Activated naive CD4-positive, alpha-beta T cell treated with Interleukin-2 at 50 U/mL for 16 hours (primary cell): ENCODE measurements around the gene VRK3.

Experiments used
- DNase-seq: peaks from one replicate; pipeline ENCODE4 v3.0.0-alpha.2; 2020

The VRK3 gene

DNA sequence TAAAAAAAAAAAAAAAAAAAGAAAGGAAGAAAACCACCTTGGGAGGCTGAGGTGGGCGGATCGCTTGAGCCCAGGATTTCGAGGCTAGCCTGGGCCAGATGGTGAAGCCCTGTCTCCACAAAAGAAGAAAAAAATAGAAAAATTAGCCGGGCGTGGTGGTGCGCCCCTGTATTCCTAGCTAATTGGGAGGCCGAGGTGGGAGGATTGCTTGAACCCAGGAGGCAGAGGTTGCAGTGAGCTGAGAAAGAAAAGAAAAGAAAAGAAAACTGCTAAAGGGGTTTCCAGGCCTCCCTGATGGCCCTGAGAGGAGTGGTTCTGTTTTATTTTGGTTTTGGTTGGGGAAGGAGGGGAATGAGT lies 1.4 kb upstream of the VRK3 start:
- no peak for DNase-seq

DNA sequence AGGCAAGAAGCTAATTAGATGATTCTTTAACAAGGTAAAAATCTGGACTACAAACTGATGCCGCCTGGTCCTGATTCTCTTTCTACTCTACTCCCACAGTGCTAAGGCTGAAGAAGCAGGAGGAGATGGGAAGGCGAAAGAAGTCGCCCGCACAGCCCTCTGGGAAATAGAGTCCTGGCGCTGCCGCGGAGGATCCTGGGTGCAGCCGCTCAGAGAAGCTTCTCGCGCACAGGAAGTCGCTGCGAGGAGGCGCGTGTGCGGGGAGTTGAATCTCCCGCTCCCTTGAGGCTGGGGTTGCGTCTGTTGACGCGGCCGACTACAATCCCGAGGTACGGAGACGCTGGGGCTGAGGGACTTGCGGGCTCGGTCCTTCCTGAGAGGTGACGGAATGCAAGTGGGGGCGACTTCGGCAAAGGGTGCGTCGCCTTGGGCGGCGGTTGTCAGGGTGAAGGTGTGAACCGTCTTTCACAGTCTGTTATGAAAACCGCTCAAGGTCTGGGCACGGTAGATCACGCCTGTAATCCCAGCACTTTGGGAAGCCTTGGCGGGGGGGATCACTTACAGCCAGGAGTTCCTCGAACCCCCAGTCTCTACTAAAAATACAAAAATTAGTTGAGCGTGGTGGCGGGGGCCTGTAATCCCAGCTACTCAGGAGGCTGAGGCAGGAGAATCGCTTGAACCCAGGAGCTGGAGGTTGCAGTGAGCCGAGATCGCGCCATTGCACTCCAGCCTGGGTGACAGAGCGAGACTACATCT lies 800 bp upstream of the VRK3 start, which contains the start of gene ZNF473:
TSS of gene ZNF473 (plus strand) at position 212 of the 756 bp plus-strand sequence. CDS start 5,078 bp downstream, outside the sequence.
- peak; percentile 93 for DNase-seq

DNA sequence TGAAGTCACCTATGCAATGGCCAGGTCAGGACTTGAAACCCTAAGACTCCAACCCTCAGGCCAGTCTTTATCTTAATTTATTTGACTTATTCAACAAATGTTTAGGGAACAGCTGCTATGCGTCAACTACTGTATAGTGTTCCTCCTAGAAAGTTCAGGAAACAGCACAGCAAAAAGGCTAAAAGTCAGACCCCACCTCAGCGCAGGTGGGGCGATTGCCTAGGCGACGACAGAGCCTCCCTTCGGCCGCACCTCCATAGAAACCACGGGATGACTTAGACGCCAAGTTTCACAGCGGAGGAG lies 502 bp downstream of the VRK3 start:
- no peak for DNase-seq

DNA sequence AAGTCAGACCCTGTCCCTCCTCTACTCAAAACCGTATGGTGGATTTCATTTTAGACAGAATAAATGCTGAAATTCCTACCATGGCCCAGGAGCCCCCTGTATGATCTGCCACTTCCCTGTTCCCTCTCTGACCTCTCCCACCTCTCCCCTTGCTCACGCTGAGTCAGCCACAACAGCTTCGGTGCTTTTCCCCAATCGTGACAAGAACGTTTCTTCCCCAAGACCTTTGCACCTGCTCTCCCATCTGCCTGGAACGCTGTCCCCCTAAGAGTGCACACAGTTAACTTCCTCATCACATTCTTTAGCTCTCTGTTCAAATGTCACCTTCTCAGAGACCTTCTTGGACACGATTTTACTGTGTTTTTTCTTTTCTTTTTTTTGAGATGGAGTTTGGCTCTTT lies 2.3 kb downstream of the VRK3 start:
- DNase-seq = no peak

DNA sequence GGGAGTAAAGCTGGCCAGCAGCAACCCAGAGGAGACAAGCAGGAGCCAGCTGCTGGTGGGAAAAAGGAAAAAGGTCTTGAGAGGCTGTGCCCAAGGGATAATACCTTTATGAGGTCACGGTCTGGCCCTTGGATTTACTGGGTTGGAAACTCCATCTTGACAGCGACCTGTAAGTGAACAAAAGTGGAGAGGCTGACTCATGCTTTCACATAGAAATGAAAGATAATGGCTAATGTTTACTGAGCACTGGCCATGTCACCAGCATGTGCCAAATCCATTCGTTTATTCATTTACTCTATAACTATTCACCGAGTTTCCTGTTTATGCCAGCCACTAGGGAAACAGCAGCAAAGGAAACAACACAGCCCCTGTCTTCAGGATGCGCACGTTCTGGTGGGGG lies 4.7 kb downstream of the VRK3 start:
- DNase-seq = no peak

DNA sequence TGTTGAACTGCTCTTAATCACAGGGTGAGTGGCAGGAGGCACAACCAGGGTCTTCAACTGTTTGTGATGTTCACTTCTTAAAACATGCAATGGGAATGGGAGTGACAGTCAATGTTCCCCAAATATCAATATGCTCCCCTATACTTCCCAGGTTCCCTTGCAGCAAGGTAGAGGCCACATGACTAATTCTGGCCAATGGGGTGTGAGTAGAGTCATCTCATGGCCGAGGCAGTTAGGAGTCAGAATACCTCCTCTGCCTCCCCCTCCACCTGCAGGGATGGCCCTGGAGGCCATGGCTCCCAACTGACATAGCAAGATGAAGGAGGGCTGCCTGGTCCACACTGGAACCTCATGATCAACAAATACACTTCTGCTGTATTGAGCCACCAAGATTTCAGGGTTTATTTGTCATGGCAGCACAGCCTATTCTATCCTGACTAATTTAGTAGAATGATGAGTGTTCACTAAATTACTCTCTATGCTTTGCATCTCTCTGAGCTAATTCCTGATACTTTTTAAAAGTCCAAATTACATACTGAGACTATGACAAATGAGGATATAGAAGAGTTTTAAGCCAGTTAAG lies 8.9 kb downstream of the VRK3 start:
- DNase-seq = no peak

DNA sequence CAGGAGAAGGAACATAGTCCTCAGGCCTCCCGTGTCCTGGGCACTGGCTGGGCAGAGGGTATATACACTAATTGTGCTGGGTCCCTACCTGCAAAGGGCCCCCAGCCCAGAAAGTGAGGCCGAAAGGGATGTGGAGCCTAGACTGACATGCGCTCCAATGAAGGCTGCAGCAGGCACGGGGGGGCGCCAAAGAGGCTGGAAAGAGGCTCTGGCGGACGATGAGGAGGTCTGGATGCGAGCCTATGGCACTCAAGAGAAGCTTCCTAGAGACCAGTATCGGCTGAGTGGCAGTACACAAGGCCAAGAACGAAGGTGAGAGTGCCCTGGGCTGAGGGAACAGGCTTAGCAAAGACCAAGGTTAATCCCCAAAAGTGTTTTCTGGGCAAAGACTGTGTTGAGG lies 16.6 kb downstream of the VRK3 start:
- DNase-seq = no peak

DNA sequence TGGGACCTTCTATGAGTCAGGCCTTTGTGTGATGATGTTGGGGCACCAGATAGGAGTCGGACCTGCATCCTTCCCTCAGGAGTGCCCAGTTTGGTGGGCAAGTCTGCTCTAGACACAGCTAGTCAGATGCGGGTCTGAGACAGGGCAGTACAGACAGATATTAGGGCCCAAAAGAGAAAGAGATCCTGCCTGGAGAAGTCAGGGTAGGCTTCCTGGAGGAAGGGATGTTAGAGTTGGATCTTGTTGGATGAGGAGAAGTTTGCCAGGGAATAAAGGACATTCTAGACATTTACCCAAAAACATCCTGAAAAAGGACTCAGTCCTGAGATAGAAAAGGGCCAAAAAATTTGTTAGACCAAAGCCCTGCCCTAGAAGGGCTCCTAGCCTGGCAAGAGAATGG lies 17.2 kb downstream of the VRK3 start:
- no peak for DNase-seq

DNA sequence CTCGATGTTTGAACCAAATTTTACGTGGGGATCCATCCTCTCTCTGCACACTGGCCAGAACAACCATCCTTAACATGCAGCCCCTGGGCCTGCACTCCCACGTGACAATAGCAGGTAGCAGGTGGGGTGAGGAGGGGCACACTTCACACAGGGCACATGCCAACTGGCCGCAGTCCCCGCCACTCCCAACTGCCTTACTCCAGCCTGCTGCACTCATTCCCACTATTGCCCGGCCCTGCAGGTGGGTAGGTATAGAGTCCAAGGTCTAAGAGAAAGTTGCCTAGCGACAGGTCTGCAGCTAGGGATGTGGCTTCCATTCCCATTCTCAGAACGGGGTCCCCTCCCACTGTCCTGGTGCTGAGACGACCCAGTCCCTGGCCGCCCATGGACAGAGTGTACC lies 18.0 kb downstream of the VRK3 start:
- no peak for DNase-seq

DNA sequence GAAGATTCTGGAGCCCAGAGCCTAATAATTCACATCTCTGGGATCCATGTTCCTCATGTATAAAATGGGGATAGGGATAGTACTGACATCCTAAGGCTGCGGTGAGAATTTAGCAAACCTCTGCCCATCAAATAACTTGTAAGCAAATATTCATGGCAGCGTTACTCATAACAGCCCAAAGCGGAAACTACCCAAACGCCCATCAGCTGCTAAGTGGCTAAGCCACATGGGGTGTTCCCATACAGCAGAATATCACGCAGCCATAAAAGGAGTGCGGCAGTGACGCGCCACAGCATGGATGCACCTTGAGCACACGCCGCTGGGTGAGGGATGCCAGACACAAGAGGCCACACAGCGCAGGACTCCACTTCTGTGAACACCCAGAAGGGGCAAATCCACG lies 19.7 kb downstream of the VRK3 start:
- peak; percentile 33 for DNase-seq

DNA sequence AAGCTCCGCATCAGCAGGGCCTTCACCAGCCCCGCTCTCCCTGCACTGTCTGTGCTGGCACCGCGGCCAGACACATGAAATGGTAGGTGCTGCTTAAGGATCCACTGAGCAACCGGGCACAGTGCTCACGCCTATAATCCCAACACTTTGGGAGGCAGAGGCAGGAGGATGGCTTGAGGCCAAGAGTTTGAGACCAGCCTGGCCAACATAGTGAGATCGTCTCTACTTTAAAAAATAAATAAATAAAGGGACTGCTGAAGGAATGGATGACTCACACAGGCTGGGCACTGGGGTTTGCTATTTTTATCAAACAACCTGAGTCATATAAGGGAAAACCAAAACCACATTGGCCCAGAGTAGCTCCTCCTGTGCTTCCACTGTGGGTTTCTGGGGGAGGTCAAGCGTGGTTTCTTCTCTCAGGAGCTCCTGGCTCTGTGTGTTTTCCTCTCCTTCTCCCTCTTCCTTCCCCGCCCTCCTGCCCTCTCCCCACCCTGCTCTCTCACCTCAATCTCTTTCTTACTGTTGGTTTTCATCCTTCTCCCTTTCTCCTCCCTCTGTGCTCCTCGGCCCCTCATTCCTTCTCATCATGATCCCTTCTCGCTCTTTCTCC lies 21.3 kb downstream of the VRK3 start:
- DNase-seq = peak; percentile 31

DNA sequence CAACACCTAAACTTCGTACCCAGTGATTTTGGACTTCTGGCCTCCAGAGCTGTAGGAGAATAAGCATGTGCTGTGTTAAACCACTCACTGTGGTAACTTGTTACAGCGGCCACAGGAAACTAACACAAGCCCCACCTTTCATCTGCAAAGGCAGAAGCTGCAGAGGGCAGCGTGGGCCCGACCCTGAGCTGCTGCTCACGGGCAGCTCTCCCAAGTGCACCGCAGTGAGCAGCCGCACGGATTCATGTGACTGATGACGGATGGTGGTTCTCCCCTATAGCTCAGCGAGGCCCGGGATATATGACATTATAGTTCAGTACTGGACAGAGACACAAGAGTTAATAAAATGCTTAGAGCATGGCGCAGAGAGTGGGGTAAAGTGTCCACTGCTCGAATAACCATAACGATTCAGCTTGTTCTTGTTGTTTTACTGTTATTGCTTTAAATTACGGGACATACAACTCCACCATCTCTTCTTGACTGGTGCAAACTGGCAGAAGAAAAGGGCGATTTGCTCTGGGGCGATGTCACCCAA lies 21.9 kb downstream of the VRK3 start:
- no peak for DNase-seq

DNA sequence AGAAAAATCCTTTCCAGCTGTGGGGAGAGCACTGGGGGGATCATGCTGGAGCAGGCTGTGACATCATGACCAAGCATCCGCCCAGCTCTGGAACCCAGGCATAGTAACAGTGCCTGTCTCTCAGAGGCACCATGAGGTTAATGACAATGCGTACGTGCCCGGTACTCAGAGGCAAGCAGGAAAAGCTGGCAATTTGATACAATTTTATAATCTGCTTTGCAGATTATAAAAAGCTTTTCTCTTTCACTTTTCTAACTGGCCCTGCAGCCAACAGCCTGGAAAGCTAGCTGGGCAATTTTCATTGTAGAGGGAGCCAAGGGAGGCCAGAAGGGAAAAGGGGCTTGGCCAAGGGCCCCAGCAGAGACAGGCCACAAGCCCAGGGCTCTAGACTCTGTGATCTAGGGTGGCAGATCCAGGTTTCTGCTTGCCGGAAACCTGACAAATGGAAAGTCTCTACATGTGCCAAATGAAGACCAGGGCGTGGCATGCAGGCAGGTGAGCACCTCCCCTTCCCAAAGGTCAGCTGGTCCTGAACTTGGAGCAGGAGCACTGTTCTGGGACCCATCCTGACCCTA lies 22.7 kb downstream of the VRK3 start:
- no peak for DNase-seq

DNA sequence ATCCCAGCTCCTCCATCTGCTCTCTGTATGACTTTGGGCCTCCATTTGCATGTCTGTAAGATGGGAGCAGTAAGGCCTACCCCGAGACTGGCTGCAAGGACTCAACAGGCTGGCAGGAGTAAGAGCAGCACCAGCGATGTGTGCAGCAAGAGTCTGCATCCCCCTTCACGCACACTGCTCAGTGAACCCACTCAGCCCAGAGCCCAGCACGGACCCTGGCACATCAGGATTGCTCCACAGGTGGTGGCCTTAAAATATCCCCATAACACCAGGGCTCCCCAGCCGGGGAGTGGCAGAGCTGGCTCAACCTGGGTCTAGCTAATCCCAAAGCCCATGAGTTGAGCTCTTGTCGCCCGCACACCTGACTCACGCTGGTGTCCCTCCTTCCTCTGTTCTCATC lies 23.4 kb downstream of the VRK3 start:
- no peak for DNase-seq

DNA sequence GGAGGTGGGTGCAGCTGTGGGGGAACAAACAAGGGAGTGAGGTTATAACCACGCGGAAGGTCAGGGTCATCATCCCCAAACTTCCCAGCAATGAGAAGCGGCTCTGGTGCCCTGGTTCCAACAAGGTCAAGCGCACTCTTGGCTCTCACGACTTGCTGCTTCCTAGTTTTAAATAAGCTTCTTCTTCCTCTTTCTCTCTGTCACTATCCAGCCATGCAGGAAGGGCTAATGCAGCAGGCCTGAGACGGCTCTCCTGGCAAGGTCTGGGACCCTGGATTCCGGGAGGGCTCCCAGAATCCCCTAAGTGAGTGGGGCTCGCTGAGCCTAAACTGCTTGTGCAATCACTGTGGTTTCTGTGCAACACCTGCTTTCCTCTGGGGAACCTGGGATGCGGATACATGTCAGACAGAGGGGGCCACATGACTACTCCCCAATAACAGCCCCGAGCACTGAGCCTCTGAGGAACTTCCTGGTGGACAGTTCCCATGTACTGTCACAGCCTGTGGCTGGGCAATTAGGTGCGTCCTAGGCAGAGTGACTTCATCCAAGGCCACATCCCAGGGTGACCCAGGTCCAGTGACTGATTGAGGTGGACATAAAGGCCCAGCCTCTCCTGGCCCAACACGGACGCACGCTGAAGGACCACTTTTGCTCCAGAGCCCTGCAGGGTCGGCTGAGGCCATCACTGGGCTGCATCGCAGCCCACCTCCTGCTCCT lies 24.2 kb downstream of the VRK3 start:
- no peak for DNase-seq

DNA sequence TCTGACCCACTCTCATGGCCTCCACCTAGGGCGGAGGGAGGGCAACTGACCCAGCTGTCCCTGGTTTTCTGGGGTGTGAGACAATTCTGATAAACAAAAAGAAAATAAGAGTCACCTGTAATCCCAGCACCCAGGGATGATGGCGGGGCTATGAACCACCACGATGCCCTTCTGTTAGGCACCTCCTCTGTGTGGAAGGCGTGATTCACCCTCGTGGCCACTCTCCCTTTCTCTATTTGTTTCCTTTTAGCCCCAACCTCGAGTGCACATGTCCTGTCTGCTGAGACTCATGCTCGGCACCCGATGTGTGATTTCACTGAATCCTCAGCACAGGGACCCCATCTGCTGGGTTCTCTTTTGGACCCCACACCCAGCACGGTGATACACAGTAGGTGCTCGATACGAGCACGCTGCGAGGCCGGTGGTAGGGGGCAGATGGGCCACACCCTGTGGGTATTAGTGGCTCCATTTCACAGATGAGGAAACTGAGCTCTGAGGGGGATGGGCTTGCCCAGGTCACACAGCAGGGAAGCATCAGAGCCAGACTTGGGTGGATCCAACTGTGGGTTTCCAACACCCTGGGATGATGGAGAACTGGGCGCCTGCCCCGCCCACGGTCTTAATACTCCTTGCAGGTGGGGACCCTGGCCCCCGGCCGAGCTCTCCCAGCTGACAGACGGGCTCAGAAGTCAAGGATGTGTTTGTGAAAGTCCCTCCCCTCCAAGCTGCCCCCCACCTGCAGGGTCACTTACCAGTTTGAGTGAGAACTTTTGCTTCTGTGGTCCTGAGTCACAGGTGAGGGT lies 24.9 kb downstream of the VRK3 start:
- no peak for DNase-seq

DNA sequence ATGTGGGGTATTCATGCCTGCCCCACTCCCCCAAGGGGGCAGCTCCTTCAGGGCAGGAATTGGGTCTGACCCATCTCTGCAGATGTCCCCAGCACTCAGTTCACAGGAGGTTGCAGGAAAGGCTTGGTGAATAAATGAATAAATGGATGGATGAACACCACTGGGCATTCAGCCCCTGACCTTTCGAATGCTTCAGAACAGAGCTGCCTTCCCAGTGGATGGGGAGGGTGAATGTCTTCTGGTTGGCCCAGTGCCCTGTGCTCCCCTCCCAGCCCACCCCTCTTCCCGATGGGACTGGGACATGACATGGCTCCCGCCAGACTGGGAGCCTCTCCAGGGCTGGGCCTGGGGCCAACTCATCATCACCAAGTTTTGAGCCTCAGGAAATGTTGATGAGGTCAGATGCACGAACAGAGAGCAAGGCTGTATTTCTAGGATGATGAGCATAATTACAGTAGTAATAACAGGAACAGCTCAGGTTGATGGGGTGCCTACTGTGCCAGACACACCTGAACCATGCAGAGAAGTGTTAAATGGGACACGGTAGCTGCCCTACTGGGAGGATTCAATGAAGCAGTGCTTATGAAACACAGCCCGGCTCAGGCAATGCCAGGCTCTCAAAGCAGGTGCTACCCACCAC lies 25.7 kb downstream of the VRK3 start:
- DNase-seq = no peak

DNA sequence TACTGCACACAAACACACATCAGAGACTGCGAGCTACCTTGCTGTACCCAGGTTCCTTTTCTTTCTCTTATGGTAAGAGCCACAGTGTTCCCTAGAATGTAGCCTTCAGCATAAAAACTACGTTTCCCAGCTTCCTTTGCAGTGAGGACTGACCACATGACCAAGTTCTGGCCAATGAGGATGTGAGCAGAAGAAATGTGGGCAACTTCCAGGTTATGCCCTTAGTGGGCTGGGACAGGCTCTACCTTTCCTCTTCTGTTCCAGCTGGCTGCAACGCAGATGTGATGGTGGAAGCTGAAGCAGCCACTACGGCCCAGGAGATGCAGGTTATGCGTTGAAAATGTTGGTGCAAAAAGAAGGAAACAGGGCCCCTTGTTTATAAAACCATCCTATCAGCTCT lies 27.5 kb downstream of the VRK3 start:
- DNase-seq = no peak

DNA sequence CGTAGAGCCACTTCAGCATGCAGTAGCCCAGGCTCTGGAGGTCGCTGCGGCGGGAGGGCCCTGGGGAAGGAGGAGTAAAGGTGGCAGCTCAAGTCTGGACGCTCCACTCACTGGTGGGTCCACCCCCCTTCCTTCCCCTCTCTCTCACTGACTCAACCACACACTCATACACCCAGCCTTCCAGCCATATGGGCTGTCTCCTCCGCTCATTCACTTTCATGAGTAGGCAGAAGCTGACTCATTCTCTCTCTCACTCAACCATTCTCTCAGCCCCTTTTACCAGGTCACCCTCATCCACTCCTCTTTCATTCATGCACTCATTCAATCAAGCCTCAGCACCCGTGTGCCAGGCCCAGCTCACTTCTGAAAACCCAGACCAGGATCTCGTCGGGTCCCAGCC lies 36.7 kb downstream of the VRK3 start:
- peak; percentile 33 for DNase-seq

DNA sequence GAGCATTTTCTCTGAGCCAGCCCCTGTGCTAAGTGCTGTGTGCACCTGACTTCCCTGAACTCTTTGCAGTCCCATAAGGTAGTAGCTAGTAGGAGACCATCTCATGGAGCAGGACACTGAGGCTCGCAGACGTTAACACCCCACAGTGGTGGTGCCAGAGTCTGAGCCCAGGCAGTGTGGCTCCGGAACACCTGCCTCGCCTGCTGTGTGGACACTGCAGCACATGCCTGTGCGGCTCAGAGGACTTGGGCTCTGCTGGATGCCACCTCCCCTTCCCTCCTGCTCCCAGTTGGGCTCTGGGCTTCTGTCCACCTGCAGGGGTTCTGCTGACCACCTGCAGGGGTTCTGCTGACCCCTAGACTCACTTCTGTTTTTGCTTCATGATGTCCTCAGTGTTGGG lies 37.2 kb downstream of the VRK3 start:
- DNase-seq = no peak

DNA sequence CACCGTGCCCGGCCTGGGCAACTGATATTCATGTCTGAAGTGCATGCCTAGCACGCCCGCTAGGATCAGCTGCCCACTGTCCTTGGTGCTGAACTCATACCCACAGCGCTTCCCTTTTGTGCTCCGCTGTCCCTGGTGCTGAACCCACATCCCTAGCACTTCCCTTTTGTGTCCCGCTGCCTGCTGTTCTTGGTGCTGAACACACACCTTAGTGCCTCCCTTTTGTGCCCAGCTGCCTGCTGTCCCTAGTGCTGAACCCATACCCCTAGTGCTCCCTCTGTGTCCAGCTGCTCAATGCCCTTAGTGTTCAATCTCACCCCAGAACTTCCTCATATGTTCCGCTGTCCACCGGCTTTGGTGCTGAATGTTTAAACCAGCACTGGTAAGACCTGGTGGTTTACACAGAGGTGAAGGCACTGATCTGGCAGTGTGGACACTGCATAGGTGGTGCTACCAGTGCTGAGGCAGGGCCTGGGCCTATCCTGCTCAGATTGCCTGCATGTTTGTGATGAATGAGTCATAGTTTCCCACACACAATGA lies 37.9 kb downstream of the VRK3 start:
- peak; percentile 74 for DNase-seq

DNA sequence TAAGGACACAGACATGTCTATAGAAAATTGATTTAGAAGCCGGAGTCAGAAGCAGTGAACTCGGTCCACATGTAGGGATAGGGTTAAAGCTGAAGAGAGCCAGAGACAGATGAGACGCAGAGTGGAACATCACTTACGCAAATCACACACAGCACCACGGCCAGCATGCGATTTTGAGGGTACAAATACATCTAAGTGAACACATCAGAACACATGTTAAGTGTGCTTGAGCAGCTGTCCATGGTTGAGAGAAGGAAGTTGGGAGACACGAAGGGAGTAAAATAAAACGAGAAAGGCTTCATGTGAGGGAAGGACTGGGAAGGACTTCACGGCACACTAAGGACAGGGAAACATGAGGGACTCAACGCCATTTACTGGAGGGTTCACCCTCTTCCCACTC lies 38.8 kb downstream of the VRK3 start:
- DNase-seq = no peak
